ENCODE results near the gene ELSPBP1. TPM values are rescaled to one million over a fixed set of nuclear protein-coding genes. Genes with fewer than 3 reads are reported as not detected.
"Not testable (repeated sequence)": the region's sequence is repeated elsewhere in the genome, so short reads cannot be mapped to it uniquely, and the experiment has no call there.

ELSPBP1 gene
- total RNA-seq, 1 donor from 2014 or later = not detected

- DNase-seq (ENCODE audit: low spot score) = no peak
Measured at GRCh38 chr19:48041877-48042580, 47.6 kb downstream of the ELSPBP1 start.

DNA sequence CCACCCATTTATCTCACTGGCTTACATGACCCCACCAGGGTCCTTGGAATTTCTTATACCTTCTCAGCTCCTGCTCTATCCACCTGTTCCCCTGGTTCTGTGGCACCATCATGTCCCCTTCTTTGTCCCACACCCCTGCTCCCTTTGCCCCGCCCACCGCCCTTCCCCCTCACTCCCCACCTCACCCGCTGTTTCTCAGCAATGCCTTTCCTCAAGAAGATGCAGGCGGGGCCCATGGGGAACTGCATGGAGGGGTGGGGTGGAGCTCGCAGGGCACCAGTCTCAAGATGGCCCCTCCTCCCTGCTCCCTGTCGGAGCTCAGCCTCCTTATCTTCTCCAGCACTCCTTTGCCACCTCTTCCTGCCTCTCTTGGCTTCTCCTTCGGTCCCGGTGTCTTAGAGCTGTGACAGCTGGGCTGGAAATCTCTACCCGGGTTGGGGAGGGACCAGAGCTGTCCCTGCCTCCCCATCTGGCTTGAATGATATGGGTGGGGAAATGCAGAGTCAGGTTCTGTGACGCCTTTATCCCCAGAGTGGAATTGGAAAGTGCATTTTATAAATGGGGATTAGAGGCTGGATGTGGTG, 49.3 kb downstream of the ELSPBP1 start, which contains the start of gene CABP5:
Gene CABP5, minus strand, starts transcription at position 405 of the 584 bp plus-strand sequence. Its CDS starts 157 bp downstream, at position 248.
- DNase-seq (ENCODE audit: low spot score) = no peak

DNA sequence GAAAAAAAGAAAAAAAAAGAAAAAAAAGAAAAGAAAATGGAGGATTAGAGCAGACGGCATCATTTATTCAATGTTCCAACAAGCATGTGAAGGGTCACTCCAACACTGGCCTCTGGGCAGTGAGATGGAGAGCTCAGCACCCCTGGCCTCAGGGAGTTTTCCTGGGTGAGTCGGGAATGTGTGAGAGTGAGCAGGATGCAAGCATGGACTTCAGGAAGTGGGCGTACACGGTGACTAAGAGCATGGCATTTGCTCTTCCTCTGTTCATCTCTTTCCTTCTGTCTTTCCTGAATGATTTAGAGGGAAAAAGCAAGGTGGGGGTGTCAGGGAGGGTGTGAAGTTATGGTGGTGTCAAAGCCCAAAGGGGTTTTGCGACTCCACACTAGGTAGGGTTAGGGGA, 50.1 kb downstream of the ELSPBP1 start:
- DNase-seq (ENCODE audit: low spot score) = no peak

- DNase-seq (ENCODE audit: low spot score) = no peak
Measured at GRCh38 chr19:48051335-48052033, 57.1 kb downstream of the ELSPBP1 start.

DNA sequence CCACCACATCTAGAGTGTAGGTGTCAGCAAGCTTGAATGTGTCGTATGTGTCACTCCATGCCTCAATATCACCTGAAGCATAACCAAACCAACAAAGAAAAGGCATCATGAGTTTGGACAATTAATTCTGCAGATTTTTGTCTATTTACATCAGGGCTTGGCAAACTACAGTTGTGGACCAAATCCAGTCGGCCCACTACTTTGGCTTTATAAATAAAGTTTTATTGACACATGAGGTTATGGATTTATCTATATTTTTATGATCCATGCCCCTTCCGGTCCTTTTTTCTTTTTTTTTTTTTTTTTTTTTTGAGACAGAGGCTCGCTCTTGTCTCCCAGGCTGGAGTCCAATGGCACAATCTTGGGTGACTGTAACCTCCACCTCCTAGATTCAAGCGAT, 58.6 kb downstream of the ELSPBP1 start:
- no peak for DNase-seq (ENCODE audit: low spot score)

DNA sequence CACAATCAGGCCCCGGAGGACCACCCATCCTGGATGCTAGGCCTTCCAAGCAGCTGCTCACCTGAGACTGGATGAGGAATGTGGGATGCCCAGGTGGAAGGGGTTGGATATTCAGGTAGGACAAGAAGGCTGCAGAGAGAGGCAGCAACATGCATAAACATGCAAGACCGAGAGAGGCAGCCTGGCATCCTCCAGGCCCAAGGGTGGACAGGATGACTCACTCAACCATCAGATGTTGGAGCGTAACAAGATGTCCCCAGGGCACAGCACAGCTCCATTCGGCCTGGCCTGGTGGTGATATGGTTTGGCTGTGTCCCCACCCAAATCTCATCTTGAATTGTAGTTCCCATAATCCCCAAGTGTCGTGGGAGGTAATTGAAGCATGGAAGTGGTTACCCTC, 59.4 kb downstream of the ELSPBP1 start:
- DNase-seq (ENCODE audit: low spot score) = no peak

DNA sequence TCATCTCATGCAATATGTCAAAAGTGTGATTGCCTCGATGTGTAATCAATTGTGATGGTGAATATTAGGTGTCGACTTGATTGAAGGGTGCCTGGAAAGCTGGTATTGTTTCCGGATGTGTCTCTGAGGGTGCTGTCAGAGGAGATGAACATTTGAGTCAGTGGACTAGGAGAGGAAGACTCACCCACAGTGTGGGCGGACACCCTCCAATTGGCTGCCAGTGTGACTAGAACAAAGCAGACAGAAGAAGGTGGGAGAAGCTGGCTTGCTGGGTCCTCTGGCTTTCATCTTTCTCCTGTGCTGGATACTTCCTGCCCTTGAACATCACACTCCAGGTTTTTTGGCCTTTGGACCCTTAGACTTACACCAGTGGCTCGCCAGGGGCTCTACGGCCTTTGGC, 64.9 kb downstream of the ELSPBP1 start:
- DNase-seq (ENCODE audit: low spot score) = no peak

- no peak for DNase-seq (ENCODE audit: low spot score)
Measured at GRCh38 chr19:48060381-48060780, 65.9 kb downstream of the ELSPBP1 start.

DNA sequence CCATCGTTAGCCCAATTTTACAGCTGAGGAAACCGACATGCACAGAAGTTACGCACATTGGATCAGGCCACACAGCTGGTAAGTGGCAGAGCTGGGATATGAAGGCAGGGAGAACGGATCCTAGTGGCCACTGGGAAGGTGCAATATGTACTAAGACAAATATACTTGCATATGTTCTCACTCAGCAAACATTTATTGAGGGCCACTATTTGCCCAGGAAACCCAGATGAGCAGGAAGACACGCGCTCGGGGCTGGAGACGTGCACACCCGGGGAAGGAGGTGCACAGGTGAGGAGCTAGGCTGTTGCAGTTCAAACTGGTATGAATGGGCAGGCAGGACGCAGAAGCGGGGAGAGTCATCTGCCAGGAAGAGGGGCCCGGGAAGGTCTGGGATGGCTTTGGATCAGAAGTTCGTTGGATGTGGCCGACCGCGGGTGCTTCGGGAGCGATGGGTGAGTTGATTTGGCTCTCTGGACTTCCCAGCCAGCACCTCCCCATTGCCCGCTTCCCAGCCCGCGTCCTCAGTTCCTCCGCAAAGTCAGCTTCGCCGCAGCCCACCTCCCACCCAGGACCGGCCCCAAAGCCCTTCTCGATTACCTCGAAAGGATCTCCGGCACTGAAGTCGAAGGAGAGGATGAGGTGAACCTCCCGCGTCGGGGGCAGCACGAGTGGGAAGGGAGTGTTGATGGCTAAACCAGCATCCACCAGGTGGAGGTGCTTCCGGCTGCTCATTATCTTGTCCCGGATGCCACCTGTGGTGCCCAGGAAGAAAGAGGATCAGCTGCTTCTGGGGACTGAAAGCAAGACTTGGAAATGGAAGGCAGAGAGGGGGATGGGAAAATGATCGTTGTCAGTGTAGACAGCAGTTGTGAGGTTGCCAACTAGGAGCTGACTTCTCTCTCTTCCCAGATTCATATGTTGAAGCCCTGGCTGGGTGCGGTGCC, 67.2 kb downstream of the ELSPBP1 start:
- no peak for DNase-seq (ENCODE audit: low spot score)

GRCh38 chr19:48064509-48064908, 70.1 kb downstream of the ELSPBP1 start:
- DNase-seq (ENCODE audit: low spot score) = no peak

DNA sequence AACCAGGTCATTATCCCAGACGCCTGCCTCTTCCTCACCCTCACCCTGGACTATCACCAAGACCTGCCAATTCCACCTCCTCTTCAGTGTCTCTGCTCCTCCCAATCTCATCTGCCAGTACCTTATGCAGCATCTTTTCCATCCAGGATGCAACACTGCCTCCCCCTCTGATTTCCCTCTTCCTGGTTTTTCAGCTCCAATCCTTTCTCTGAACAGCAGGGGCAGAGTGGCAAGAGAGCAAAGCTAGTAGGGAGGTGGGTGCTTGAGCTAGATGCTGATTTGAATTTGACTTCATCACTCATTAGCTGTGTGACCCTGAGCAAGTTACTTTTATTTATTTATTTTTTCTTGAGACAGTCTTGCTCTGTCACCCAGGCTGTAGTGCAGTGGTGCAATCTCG, 75.0 kb downstream of the ELSPBP1 start:
- DNase-seq (ENCODE audit: low spot score) = no peak

GRCh38 chr19:48070177-48070769, 75.8 kb downstream of the ELSPBP1 start:
- DNase-seq (ENCODE audit: low spot score) = not testable (repeated sequence)

Other genes with a start within 250 kb of the ELSPBP1 start
- 450 TPM for gene NOP53, start 249.1 kb upstream of the ELSPBP1 start, total RNA-seq
- gene SELENOW, start 215.9 kb upstream of the ELSPBP1 start, total RNA-seq = 404 TPM
- gene TPRX1, start 190.1 kb upstream of the ELSPBP1 start, total RNA-seq = not detected
- not detected for gene CRX, start 172.7 kb upstream of the ELSPBP1 start, total RNA-seq
- not detected for gene TPRX2, start 135.4 kb upstream of the ELSPBP1 start, total RNA-seq
- 0.75 TPM for gene SULT2A1, start 108.3 kb upstream of the ELSPBP1 start, total RNA-seq
- not detected for gene BSPH1, start 2.5 kb upstream of the ELSPBP1 start, total RNA-seq
- not detected for gene CABP5, start 49.4 kb downstream of the ELSPBP1 start, total RNA-seq
- gene PLA2G4C, start 116.2 kb downstream of the ELSPBP1 start, total RNA-seq = 11.5 TPM
- 25.5 TPM for gene LIG1, start 175.7 kb downstream of the ELSPBP1 start, total RNA-seq
- 5.2 TPM for gene ZSWIM9, start 176.0 kb downstream of the ELSPBP1 start, total RNA-seq

Measured in ureter (tissue), 1 donor.